Adrenal gland (tissue), 12 donors: ENCODE data around the gene VCP. TPM values are rescaled to one million over a fixed set of nuclear protein-coding genes. Genes with fewer than 3 reads are reported as not detected.
A peak's percentile ranks its signal among the peaks of the same experiment; 100 is the strongest.

Experiments
- DNase-seq, 7 donors: peaks; one replicate each; pipeline ENCODE4 v3.0.0-alpha.2; 2019 to 2020
- H3K27ac ChIP-seq, 5 donors: fragments of 200-600 bp; sonication (generic) in 4 of 5; 1 replicate in 3 of 5; 2 replicates in 2 of 5; pipeline versions ENCODE4 v1.5.1 to v1.8.0; 2016 to 2020; ENCODE audit warnings: mild to moderate bottlenecking in 1 of 5
- H3K27me3 ChIP-seq: fragments of 200-600 bp; 2 replicates; pipeline ENCODE4 v1.8.0; 2021
- H3K36me3 ChIP-seq, 2 donors: fragments of 200-600 bp; replicated peaks in 1 of 2; 1 replicate in 1 of 2; 2 replicates in 1 of 2; pipeline versions ENCODE4 v1.5.1 to v1.8.0; 2018 to 2022
- H3K4me1 ChIP-seq, 2 donors: fragments of 200-600 bp; replicated peaks in 1 of 2; 1 replicate in 1 of 2; 2 replicates in 1 of 2; pipeline versions ENCODE4 v1.5.1 to v1.8.0; 2018 to 2021
- H3K4me3 ChIP-seq, 4 donors: fragments of 200-600 bp; sonication (generic) in 3 of 4; one replicate each; pipeline ENCODE4 v1.5.1; 2016 to 2018
- H3K9me3 ChIP-seq, 3 donors: fragments of 200-600 bp; sonication (generic) in 1 of 3; replicated peaks in 1 of 3; 1 replicate in 2 of 3; 2 replicates in 1 of 3; pipeline versions ENCODE4 v1.5.1 to v1.8.0; 2016 to 2021
- POLR2A ChIP-seq, 2 donors: fragments of 450-650 bp; IDR thresholded peaks; one replicate each; pipeline ENCODE4 v1.6.1; 2017; ENCODE audit warnings: antibody characterized with exemption in 2 of 2, mild to moderate bottlenecking in 2 of 2, moderate library complexity in 1 of 2
- WGBS, 4 donors: extraction: QIAGEN DNeasy Blood & Tissue Kit in 2 of 4; methylation state at CpG; one replicate each; pipeline versions ENCODE4 v1.1.5 to v1.1.7; 2013 to 2017; 5-methylcytosine and 5-hydroxymethylcytosine counted together
- intact Hi-C, 2 donors: fragments of 100-400 bp; cut with DNase I; formaldehyde crosslinking; loops; one replicate each; pipeline versions ENCODE4 v1.14.1 to v1.15.0; 2022 to 2023
- polyA plus RNA-seq, 3 donors: library from polyadenylated mRNA; stranded (reverse); fragments of 200-250 nt in 2 of 3; fragments of 350-450 nt in 1 of 3; fragmentation: Illumina TruSeq in 1 of 3; extraction: RNeasy Lipid Tissue Mini Kit (QIAGEN cat#74804) in 1 of 3; gene quantifications; one replicate each; pipeline ENCODE4 v1.2.3, GENCODE V29; 2013 to 2014
- total RNA-seq, 9 donors: library from RNA; depleted of rRNA in 4 of 9; stranded (reverse); fragments of >200 nt in 4 of 9; fragments of 120-200 nt in 1 of 9; fragmentation: NEBNext Ultra II Directional in 1 of 9; extraction: Animal tissue kit (Norgen Biotek cat#: 25700) in 1 of 9; gene quantifications; one replicate each; pipeline versions ENCODE4 v1.1.0 to v1.2.4, GENCODE V29; 2013 to 2023
- TF ChIP-seq, protein P1 (sequence below), 6 experiments: fragments of 450-650 bp in 4 of 6; fragments of 200-600 bp in 2 of 6; sonication (generic) in 1 of 6; IDR thresholded peaks; 1 replicate in 5 of 6; 2 replicates in 1 of 6; pipeline versions ENCODE4 v1.5.1 to v1.8.0; 2016 to 2021; ENCODE audit warnings: antibody characterized with exemption in 6 of 6, mild to moderate bottlenecking in 2 of 6, moderate library complexity in 1 of 6
- donor health status: healthy with polysubstance abuse.
- donor health status: Bipolar disorder and iron deficiency.
- donor health status: DM: yes; HTN: yes; CAD: no.
- donor health status: DM: no; HTN: no; CAD: no.
- donor health status: DM: no; HTN: no; CAD: no.
- donor health status: DM: yes; HTN: yes; CAD: no.

VCP gene
- total and polyA plus RNA-seq, 12 donors, result 65.1 to 555 (median 251) TPM

DNA sequence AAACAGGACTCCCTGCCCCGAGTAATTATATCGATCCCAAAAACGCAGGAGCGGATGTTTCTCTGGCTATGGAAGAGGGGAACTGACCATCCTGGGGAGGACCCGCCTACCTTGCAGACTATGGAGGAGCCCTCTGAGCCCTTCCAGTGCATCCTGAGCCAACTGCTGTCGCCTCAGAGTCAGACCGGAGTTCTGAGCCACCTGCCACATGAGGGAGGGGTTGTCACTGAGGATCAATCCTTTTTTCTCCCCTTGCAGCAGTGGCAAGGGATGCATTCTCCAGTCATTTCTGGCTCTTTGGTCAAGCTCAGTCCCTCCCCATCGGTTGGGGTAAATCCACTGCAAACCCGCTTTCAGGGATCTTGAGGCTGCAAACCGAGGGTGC, 6.6 kb upstream of the VCP start:
- Histone ChIP-seq H3K27ac (peak overlapping the region in 2 of 5 donors; percentile 69 to 80), H3K4me3 (peak overlapping the region in 3 of 4 donors; percentile 25 to 64 (median 55)), H3K4me1 (peaks cover 8 to 11% of the 10 kb centered on the region in 2 donors), H3K27me3 (no peaks in the 10 kb centered on the region), H3K36me3 (no peaks in the 10 kb centered on the region), H3K9me3 (no peaks in the 10 kb centered on the region)
- intact Hi-C loops, result no loop called here
- TF ChIP-seq, protein P1, sequence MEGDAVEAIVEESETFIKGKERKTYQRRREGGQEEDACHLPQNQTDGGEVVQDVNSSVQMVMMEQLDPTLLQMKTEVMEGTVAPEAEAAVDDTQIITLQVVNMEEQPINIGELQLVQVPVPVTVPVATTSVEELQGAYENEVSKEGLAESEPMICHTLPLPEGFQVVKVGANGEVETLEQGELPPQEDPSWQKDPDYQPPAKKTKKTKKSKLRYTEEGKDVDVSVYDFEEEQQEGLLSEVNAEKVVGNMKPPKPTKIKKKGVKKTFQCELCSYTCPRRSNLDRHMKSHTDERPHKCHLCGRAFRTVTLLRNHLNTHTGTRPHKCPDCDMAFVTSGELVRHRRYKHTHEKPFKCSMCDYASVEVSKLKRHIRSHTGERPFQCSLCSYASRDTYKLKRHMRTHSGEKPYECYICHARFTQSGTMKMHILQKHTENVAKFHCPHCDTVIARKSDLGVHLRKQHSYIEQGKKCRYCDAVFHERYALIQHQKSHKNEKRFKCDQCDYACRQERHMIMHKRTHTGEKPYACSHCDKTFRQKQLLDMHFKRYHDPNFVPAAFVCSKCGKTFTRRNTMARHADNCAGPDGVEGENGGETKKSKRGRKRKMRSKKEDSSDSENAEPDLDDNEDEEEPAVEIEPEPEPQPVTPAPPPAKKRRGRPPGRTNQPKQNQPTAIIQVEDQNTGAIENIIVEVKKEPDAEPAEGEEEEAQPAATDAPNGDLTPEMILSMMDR (IDR thresholded peaks at IDR 0.05), result no peak
- no peak for TF ChIP-seq POLR2A (IDR thresholded peaks at IDR 0.05)
- WGBS, 4 donors, result 5 to 15% (median 9%) methylated on average over 7 to 10 of the region's 10 CpGs
- no peak for DNase-seq

DNA sequence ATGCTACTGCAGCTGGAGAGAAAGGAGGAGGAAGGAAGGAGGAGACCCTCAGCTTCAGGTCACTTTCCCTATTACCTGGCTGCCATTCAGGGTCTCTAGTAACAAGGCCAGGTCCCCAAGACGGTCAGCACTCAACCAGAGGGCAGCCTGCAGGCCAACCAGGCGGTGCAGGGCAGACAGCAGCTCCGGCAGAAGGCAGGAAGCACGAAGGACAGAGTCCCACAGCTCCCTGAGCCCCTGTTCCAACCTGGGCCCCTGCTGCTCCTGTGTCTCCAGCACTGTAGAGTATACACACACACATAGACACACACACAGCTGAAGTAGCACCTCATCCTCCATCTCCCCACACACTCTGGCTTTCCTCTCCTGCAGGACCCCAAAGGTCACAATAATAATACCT, 5.6 kb upstream of the VCP start:
- intact Hi-C loops, result no loop called here
- TF ChIP-seq POLR2A (IDR thresholded peaks at IDR 0.05), result no peak
- TF ChIP-seq, protein P1 (IDR thresholded peaks at IDR 0.05), result no peak
- Histone ChIP-seq H3K4me1 (peaks cover 8 to 12% of the 10 kb centered on the region in 2 donors), H3K9me3 (no peaks in the 10 kb centered on the region), H3K4me3 (no peak overlapping the region), H3K36me3 (no peaks in the 10 kb centered on the region), H3K27ac (no peak overlapping the region), H3K27me3 (no peaks in the 10 kb centered on the region)
- DNase-seq, result no peak
- WGBS, 4 donors, result 60 to 100% (median 70%) methylated on average over 1 to 4 of the region's 4 CpGs; no CpG with 5 or more reads in 1 of the 4 donors

DNA sequence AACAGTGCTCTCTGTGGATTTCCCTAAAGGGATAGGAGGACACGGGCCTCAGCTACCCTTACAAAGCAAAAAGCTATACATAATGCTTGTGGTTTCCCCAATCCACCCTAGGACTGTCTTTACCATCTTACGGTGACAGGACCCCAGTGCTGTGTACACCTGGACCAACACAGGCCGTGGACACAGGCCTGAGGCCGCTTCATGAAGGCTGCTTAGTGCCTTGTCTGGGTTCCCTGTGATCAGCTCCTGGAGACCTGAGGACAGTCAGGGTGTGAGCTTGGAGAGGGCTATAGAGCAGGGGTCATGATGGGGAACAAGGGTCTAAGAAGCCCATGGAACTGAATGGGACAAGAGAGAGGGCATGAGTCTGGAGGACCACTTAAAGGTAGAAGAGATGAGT, 4.4 kb upstream of the VCP start:
- no peak for TF ChIP-seq POLR2A (IDR thresholded peaks at IDR 0.05)
- TF ChIP-seq, protein P1 (IDR thresholded peaks at IDR 0.05), result no peak
- Histone ChIP-seq H3K4me3 (no peak overlapping the region), H3K36me3 (no peaks in the 10 kb centered on the region), H3K27me3 (no peaks in the 10 kb centered on the region), H3K4me1 (peaks cover 8 to 15% of the 10 kb centered on the region in 2 donors), H3K27ac (no peak overlapping the region), H3K9me3 (no peaks in the 10 kb centered on the region)
- WGBS, 4 donors, result 88 to 95% (median 91%) methylated on average over 2 to 4 of the region's 4 CpGs
- no peak for DNase-seq
- intact Hi-C loops, result no loop called here

DNA sequence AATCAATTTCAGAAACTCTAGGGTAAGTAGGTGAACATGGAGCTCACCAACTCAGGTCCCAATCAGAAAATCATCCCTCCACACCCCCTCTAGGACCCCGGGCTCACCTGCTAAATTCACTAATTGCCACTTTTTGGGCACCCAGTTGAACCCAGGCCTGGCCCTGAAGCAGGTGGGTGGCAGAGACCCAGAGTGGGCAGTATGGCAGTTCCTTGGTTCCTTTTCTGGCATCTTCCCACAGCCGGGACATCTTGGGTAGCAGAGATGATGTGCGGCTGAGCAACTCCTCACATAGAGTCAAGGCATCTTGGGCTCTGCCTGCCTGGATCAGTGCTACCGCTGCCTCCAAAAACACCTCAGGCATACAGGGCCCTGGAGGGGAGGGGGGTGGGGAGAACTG, 2.9 kb upstream of the VCP start:
- no peak for TF ChIP-seq POLR2A (IDR thresholded peaks at IDR 0.05)
- TF ChIP-seq, protein P1 (IDR thresholded peaks at IDR 0.05), result no peak
- peaks cover 18 to 21% of the 10 kb centered on the region in 2 donors for H3K4me1 ChIP-seq
- no peaks in the 10 kb centered on the region for H3K36me3 ChIP-seq
- no peak overlapping the region for H3K27ac ChIP-seq
- no peaks in the 10 kb centered on the region for H3K9me3 ChIP-seq
- no peak overlapping the region for H3K4me3 ChIP-seq
- WGBS, 4 donors, result 83 to 100% (median 100%) methylated on average over 1 to 4 of the region's 4 CpGs
- intact Hi-C loops, result no loop called here
- H3K27me3 ChIP-seq, result no peaks in the 10 kb centered on the region
- DNase-seq, result no peak
